HG02763 (cell line): ENCODE data around the gene FSIP1.

Experiments
- ATAC-seq: cut with Tn5 transposase; IDR thresholded peaks from one replicate; pipeline ENCODE4 v1.9.1; 2021; ENCODE audit warnings: mild to moderate bottlenecking, moderate library complexity; ENCODE audit not compliant: unreplicated experiment

Gene FSIP1

GRCh38 chr15:39721893-39722292 lies 60.7 kb downstream of the FSIP1 start:
- ATAC-seq = no peak

DNA sequence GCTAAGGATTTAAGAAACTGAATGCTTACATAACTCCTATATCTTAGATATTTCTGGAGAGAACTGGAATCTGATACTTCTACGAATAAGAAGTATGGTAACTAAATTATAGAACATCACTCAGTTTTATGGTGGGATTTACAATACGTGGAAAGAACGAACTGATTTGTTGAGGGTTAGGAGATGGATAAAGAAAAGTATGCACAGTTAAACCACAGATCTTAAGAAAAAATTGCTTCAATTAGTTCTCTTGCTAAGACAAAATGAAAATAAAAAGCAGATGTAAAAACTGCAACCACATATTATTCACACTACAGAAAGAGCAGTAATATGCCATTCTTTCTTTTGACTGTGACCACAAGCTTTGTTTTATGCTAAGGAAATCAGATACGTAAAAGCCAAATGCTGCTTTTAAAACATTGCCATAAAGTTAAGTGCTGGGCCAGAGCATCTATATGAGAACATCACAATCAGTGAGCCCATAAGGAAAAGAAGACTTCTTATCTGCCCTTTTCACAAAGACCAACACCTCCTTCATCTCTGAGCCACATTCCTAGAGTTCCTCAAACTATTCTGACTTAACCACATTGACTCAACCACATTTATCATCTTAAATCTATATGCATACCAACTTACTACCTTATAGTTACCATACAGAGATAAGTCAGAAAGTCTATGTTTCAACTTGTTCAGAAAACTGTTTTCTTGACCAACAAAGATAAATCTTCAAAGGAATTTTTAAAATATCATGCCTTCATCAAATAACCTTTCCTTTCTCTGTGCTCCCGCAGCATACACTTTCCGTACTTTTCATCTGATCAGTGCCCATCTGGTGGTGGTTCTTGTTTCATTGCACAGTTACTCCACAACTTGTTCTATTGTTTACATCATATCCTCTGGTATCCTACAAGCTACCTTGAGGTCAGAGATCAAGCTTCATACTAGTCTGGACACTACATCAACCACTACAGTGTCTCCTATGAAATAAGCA lies 61.7 kb downstream of the FSIP1 start:
- no peak for ATAC-seq

- ATAC-seq = no peak
Observed at GRCh38 chr15:39720081-39720480, 62.6 kb downstream of the FSIP1 start.

GRCh38 chr15:39719109-39719508 lies 63.5 kb downstream of the FSIP1 start:
- ATAC-seq = no peak

DNA sequence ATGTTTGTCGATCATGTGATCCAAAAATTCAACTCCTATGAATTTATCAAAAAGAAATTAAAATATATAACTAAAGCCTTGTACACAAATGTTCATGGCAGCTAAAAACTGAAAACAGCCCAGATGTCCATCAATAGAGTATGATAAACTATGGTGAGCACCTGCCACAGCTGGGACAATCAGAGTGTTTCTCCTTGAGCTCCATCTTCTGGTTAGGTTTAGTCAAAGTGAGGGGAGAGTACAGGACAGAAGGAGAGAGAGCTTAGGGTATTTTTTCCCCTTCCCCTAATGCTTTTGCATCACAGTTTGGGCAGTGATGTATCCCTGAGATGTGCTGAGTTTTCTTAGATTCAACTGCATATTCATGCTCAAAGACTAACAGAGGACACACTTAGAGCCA lies 65.5 kb downstream of the FSIP1 start:
- ATAC-seq = no peak

- no peak for ATAC-seq
Observed at GRCh38 chr15:39714251-39714650, 68.4 kb downstream of the FSIP1 start.

DNA sequence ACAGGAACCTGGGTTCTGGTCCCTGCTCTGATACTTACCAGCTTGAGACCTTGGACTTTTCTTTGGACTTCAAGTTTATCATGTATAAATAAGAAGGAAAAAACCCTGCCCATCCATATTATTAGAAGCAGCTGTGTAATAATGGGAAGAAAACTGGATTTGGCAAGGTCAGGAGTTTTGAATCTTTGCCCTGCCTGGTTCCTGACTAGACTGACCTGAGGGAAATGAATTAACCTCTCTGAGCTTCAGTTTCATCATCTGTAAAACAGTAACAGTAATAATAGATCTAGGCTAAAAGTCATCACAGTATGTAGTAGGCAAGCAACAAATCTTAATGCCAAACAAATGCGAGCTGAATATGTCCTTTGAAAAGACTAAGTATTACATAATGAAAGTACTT lies 68.8 kb downstream of the FSIP1 start:
- ATAC-seq = no peak

- ATAC-seq = no peak
Observed at GRCh38 chr15:39710681-39711080, 72.0 kb downstream of the FSIP1 start.

DNA sequence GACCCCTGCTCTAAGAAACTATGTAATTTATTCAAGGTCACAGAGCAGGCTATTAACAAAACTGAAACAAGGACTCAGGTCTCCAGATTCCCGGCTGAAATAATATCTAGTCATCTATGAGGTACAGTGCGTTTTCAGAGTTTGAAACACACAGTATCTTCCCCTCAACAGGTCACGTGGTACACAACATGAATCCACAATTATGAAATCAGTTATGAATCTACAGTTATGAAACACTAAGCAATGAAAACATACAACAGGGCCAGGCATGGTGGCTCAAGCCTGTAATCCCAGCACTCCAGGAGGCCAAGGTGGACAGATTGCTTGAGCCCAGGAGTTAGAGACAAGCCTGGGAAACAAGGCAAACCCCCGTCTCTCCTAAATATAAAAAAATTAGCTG lies 72.7 kb downstream of the FSIP1 start:
- no peak for ATAC-seq

DNA sequence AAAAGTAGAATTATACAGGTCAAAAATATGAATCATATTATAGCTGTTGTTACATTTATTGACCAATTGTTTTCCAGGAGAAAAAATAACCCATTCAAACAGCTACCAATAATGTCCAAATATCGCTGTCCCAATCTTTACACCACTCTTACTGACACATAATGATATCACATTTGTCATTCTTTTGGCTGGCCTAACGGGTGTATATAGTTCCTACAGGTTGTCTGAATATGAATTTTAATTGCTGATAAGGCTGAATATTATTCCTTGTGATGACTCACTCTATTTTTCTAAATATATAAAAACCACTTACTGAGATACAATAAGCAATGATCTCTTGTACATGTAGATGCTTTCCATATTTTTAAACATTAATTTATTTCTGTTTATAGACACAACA lies 76.4 kb downstream of the FSIP1 start:
- no peak for ATAC-seq

DNA sequence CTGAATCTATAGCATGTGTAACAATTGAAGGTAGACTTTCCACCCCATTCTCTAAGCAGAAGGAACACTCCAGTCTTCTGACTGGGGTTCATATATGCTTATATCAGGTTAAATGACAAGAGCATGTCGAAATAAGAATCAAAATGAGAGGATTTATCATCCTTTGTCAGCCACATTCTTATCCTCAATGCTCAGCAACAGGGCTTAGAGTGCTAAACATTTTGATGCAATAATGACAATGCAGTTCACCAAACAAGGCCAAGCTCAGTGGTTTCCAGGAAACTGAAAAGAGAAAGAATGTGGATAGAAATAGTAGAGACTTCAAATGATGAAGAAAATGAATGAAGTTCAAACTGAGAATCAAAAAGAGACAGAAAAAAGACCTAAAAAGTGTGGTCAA lies 78.0 kb downstream of the FSIP1 start:
- ATAC-seq = no peak

DNA sequence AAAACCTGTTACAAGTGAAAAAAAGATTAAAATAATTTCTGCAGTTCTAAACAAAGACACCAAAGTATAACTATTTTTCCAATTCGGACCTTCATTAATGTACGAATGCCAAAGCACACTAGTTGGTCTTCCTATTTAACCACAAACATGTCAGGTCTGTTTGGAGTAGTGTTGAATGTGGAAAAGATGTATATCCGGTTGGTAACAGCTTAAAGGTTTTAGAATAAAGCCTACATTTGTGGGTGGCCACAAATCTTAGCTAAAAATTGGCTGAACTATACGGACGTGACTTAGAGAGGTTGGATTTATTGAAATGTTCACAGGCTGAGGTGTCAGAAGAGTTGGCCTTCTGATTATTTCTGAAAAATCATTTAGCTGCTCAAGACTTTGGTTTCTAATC lies 78.4 kb downstream of the FSIP1 start:
- no peak for ATAC-seq

DNA sequence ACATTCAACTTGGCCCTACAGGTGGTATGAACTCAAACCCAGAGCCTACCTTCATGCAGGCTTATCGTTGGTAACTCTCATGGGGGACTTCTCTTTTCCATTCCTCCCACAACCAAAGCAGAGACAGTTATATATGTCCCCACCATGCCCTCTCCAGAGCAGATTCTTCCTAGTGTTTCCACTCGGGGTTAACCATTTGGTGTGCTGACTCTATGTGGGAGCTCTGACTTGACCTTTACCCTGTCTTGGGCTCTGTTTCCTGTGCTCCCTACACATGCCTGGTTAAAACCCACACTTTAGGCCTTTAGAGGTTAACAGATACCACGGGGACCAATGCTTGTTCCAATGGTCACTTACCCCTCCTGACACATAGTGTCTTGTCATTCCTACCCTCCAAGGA lies 80.7 kb downstream of the FSIP1 start:
- no peak for ATAC-seq

GRCh38 chr15:39700375-39700700 lies 82.3 kb downstream of the FSIP1 start:
- ATAC-seq = no peak

- ATAC-seq = no peak
Observed at GRCh38 chr15:39699516-39700374, 82.9 kb downstream of the FSIP1 start.

DNA sequence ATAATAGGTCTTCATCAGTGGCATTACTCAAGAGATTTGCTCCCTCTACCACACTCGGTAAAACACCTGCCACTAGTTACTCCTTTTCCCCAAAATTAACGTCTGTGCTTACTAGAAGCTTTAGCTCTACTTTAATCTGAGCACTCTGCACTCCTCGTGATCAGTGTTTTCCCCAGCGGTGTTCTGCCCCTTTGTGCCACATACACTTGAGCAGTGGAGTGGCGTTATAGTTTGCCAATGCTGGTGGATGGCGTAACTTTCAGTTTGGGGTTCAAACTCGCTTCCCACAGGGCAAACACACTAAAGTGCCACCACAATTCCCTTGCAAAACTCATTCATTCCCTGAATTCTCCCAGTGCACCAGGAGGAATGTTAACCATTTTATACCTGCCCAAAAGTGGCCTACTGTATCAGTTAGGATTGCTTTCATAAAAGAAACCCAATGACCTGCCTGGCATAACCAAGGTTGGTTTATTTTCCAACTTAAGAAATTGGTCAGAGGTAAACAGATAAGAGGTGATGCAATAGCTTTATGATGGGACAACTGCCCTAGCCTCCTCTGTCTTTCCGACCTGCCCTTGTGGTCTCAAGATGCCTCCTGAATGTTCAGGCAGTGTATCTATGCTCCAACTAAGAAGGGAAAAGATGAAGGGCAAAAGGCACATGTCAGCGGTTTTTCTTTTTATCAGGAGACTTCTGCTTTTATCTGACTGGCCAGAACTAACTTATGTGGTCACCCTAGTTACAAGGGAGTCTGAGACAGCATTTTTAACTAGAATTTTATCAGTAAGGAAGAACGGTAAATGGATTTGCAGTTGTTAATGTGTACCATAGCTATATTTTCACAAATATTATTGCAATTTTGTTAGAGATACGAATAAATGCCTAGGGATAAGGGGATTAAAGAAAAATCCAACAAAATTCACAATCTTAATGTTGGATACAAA lies 83.9 kb downstream of the FSIP1 start:
- no peak for ATAC-seq

DNA sequence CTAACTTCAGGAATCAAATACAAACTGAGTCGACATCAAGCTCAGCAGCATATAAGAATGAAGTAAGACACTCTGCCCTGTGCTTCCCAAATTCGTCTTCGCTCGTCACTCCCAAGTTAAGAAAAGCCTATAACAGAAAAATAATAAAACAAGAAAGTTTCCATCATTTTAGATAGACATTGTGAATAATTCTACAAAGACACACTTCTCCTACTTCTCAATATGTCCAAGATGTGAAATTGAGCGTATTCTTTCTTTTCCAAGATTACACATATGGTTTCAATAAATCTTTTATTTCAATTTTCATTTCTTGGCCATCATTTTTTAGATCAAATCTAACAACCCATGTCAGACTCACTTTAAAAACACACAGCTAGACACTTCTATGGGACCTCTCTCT lies 85.1 kb downstream of the FSIP1 start:
- no peak for ATAC-seq

GRCh38 chr15:39695793-39696192 lies 86.8 kb downstream of the FSIP1 start:
- no peak for ATAC-seq

GRCh38 chr15:39692356-39693327 lies 90.0 kb downstream of the FSIP1 start:
- no peak for ATAC-seq
